Stimulated activated CD4-positive, alpha-beta T cell treated with anti-CD3 and anti-CD28 coated beads, Interleukin-4, amount 100 ng/mL, for 48 hours (primary cell): Measurements from ENCODE around the gene GBGT1.
A peak's percentile ranks its signal among the peaks of the same experiment; 100 is the strongest.
"Not testable (repeated sequence)": the region's sequence is repeated elsewhere in the genome, so short reads cannot be mapped to it uniquely, and the experiment has no call there.

ENCODE experiments used
- DNase-seq, 2 donors: peaks; one replicate each; pipeline ENCODE4 v3.0.0-alpha.2; 2020; ENCODE audit warnings: low read depth in 2 of 2

Gene GBGT1

GRCh38 chr9:133163504-133164172, at the start of gene GBGT1:
Gene GBGT1 (minus strand): TSS chr9:133163914. CDS start chr9:133162412, 1,502 bp downstream.
- DNase-seq = no peak

GRCh38 chr9:133210609-133211008, 46.9 kb upstream of the GBGT1 start:
- no peak for DNase-seq

GRCh38 chr9:133210202-133210532, 46.5 kb upstream of the GBGT1 start:
- no peak for DNase-seq

DNA sequence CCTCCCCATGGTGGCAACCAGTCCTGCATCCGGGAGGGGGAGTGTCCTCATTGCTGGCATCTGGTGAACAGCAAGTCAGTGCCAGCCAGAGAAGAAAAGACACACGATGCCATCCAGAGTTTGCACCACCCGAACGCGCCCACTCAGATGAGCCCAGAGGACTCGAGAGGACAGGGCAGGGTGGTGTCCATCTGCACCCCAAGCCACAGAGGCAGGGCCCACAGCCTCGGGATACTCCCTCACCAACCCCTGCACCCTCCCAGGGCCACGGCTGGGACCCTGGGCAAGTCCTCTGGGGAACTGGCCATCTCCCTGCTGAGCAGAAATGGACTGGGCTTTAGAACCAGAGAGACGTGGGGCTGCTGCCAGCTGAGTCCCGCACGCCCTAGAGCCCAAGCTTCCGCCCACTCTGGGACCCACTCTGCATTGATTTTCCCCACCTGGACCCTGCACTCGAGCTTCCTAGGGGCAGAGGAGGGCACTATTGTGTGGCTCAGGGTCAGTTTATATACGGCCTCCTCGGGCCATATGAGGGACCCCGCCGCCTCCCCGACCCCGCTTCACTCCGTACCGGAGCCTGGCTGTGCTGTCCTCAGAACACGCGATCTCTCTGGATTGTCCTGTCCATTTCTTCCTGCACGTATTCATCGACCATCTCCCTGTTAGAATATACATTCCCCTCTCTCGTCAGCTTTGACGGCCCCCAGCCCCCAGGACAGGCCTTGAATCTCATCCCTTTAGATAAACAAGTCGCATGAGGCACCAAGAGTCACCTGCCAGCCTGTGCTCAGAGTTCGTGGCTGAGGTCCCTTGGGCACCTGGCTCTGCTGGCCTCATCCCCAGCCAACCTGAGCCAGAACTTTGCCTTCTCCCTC, 45.9 kb upstream of the GBGT1 start:
- not testable (repeated sequence) for DNase-seq

DNA sequence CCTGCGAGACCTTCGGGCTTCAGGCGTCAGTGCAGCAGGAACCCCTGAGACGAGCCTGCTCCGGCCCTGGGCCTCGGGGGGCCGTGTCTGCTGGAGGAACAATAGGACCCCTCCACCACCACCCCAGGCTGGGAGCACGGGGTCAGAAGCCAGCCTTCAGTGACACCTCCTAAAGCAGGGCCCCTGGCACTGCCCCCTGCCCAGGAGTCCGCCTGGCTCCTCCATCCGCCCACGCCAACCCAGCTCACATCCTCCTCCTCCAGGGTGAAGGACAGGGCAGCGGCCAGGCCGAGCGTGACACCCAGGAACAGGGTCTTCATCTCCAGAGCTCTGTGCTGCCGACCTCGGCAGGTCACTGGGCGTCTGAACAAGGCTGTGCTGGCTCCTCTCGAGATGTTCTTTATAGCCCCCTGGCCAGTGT, 45.2 kb upstream of the GBGT1 start, which contains the start of gene OBP2B:
OBP2B (minus strand) TSS at position 371 of the 421 bp plus-strand sequence; CDS start at position 320, 51 bp downstream.
- DNase-seq = not testable (repeated sequence)

DNA sequence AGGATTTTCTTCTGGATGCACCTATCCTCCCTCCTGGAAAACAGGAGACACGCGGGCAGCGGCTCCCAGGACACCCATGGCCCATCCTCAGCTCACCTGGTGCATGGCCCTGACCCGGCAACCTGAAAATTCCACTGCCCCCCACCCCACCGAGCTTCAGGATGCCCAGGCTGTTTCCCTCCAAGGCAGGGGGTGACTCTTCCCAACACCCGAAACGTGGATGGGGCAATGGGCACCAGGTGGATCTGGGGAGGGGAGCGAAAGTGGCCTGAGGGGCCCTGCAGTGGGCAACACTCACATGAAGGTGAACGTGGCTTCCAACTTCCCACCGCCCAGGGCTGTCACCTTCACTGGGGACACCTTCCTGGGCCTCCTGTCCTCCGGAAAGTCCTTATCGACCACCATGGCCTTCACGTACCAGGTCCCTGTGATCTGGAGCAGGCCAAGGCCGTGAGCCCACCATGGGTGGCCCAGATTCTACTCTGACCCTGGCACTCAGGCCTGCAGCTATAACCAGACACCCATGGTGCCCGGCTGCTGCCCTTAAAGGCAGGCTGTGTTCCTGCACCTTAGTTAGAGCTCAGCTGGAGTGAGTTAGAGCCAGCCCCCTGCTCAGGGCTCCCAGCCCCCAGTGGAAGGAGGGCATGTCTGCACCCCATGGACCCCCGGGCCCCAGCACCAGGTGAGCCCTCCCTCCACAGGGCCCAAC, 44.6 kb upstream of the GBGT1 start:
- not testable (repeated sequence) for DNase-seq

- no peak for DNase-seq
Measured at GRCh38 chr9:133207540-133208170, 43.9 kb upstream of the GBGT1 start.

GRCh38 chr9:133207021-133207531, 43.4 kb upstream of the GBGT1 start:
- no peak for DNase-seq

- DNase-seq = no peak
Measured at GRCh38 chr9:133205996-133206931, 42.5 kb upstream of the GBGT1 start.

- DNase-seq = not testable (repeated sequence)
Measured at GRCh38 chr9:133205481-133205887, 41.8 kb upstream of the GBGT1 start.

GRCh38 chr9:133204993-133205336, 41.3 kb upstream of the GBGT1 start:
- no peak for DNase-seq

DNA sequence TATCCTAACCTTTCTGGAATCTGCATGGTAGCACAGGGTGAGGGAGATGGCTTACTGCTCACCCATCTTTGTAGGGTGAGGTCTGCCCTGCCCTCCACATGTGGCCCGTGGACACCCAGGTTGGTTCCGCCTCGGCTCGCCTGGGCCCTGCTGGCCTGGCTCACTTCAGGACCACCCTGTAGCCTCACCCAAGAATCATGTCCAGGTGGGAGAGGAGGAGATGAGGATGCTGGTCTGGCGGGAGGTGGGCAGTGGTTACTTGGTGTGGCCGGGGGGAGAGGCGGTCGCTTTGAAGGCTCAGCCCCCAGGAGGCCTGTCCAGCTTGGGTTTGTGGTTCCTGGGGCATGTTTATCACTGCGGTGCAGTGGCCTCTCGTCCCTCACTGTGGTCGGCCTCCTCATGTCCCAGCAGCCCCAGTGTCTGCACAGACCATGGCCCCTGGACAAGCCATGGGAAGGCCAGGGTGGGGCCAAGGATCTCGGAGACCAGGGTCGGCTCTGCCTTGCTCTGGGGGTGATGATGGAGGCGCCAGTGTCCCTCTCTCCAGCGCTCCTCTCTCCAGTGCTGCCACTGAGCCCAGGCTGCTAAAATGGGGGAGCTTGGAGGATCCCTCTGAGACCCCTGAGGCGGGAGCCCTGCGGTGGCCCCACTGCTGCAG, 40.8 kb upstream of the GBGT1 start:
- no peak for DNase-seq

DNA sequence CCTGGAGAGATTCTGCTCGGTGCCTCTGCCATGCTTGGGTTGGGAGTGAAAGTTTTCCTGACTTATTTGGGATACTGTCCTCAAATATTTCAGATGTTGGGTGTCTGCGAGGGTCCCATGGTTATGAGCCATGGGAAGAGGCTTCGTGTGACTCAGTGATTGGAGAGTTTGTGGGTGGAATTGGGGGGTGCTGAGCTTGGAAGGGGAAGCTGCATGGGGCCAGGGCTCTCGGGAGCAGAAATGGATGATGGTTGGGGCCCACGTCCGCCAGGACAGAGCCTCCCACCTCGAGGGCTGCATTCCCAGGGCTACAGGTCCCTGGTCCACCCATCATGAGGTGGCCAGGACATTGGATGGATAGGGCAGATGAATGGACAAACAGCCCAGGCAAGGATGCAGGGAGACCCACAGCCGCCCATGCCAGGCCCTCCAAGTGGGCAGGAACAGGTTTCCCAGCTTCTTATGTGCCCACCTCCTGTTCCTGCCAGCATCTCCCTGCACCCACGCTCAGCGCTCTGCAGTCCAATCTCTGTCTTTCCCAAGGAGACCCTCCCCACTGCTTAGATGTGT, 39.9 kb upstream of the GBGT1 start:
- DNase-seq = no peak

GRCh38 chr9:133202688-133203453, 39.2 kb upstream of the GBGT1 start:
- DNase-seq = no peak

DNA sequence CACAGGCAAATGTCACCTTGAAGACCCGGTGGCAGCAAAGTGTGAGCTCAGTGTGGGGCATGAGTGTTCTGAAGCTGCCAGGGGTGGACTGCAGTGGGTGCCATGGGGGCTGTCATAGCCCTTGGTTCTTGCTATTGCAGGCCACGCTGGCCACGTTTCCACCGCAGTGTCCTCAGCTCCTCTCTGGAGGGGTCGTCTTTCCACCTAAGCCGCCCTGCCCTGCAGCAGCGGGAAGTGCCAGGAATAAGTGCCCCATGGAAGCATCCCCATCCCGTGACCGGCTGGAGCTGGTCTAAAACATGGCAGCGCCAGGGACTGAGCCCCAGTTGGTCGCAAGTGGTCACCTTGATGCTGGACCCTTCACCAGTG, 38.4 kb upstream of the GBGT1 start:
- no peak for DNase-seq

GRCh38 chr9:133201424-133202144, 37.9 kb upstream of the GBGT1 start:
- DNase-seq = no peak

- DNase-seq = no peak
Measured at GRCh38 chr9:133200631-133201030, 36.9 kb upstream of the GBGT1 start.

GRCh38 chr9:133199648-133200321, 36.1 kb upstream of the GBGT1 start:
- peak in 1 of 2 donors; percentile 38 for DNase-seq
